Endothelial cell of umbilical vein (primary cell): ENCODE results near the gene GALNT2. TPM values are rescaled to one million over a fixed set of nuclear protein-coding genes. Genes with fewer than 3 reads are reported as not detected.

Source experiments
- BruUV-seq: library from RNA; stranded (reverse); fragments of 400-500 nt; replicated peaks from 2 replicates; lab custom pipeline; 2021; lab: Mats Ljungman, UMichigan
- CTCF ChIA-PET: fragments of 300-600, 350-600 bp; sonication (Branson Sonifier 250); formaldehyde crosslinking; loops from one replicate; lab custom pipeline; 2021; ENCODE audit warnings: antibody characterized with exemption, inconsistent platforms; lab: Charles Lee
- POLR2A ChIA-PET: fragments of 300-600, 350-600 bp; sonication (Branson Sonifier 250); formaldehyde crosslinking; loops from one replicate; lab custom pipeline; 2021; ENCODE audit warnings: antibody characterized with exemption, inconsistent platforms; lab: Charles Lee
- DNase-seq: peaks from one replicate; pipeline ENCODE4 v3.0.0-alpha.2; 2011; ENCODE audit warnings: low read depth, low spot score
- FAIRE-seq: peaks from 2 replicates; lab custom pipeline; 2011; peaks lifted over from hg19 to GRCh38; lab: Jason Lieb, UNC
- H2AFZ ChIP-seq: 2 replicates; pipeline ENCODE4 v1.6.0; 2012; ENCODE audit warnings: low read depth, low read length, control low read depth, inconsistent platforms
- H3K27ac ChIP-seq: 2 replicates; pipeline ENCODE4 v1.5.1; 2011; ENCODE audit warnings: low read depth, mild to moderate bottlenecking, control low read depth, low read length, moderate library complexity; ENCODE audit not compliant: insufficient read depth
- H3K27me3 ChIP-seq, 2 experiments: 2 replicates each; pipeline versions ENCODE4 v1.6.0 to v1.6.1; 2011; ENCODE audit warnings: low read length in 2 of 2, mixed read lengths in 1 of 2; ENCODE audit not compliant: control insufficient read depth in 2 of 2, insufficient read depth in 2 of 2
- H3K36me3 ChIP-seq, 2 experiments: 2 replicates in 1 of 2; 3 replicates in 1 of 2; pipeline ENCODE4 v1.5.1; 2011; ENCODE audit warnings: low read length in 2 of 2, mild to moderate bottlenecking in 1 of 2, moderate library complexity in 1 of 2; ENCODE audit not compliant: control insufficient read depth in 2 of 2, insufficient read depth in 2 of 2; ENCODE audit errors: extremely low read depth in 1 of 2
- H3K4me1 ChIP-seq: 3 replicates; pipeline ENCODE4 v1.5.1; 2011; ENCODE audit warnings: mild to moderate bottlenecking, low read length; ENCODE audit not compliant: control insufficient read depth, insufficient read depth; ENCODE audit errors: extremely low read depth
- H3K4me2 ChIP-seq: 2 replicates; pipeline ENCODE4 v1.6.1; 2011; ENCODE audit warnings: low read length, control low read depth, mixed read lengths; ENCODE audit not compliant: insufficient read depth
- H3K4me3 ChIP-seq, 3 experiments: fragments of 200-600 bp in 1 of 3; sonication (generic), shearing (Covaris generic) in 1 of 3; replicated peaks in 1 of 3; 2 replicates each; pipeline ENCODE4 v1.5.1; 2011 to 2016; ENCODE audit warnings: control low read depth in 3 of 3, low read length in 3 of 3, mild to moderate bottlenecking in 2 of 3, inconsistent platforms in 1 of 3, low read depth in 1 of 3, moderate library complexity in 1 of 3; ENCODE audit not compliant: insufficient read depth in 1 of 3
- H3K79me2 ChIP-seq: 2 replicates; pipeline ENCODE4 v1.6.0; 2012; ENCODE audit warnings: low read length, inconsistent platforms; ENCODE audit not compliant: control insufficient read depth, insufficient read depth
- H3K9ac ChIP-seq: replicated peaks from 2 replicates; pipeline ENCODE3; 2011; ENCODE audit warnings: low read length, control low read depth; ENCODE audit not compliant: insufficient read depth; ENCODE audit errors: extremely low read depth
- H3K9me1 ChIP-seq: replicated peaks from 3 replicates; pipeline ENCODE4 v1.6.0; 2011; ENCODE audit warnings: mild to moderate bottlenecking, low read length; ENCODE audit not compliant: control insufficient read depth, insufficient read depth; ENCODE audit errors: extremely low read depth
- H3K9me3 ChIP-seq: replicated peaks from 2 replicates; pipeline ENCODE4 v1.5.1; 2012; ENCODE audit warnings: low read length, inconsistent platforms; ENCODE audit not compliant: control insufficient read depth, insufficient read depth
- H4K20me1 ChIP-seq: replicated peaks from 2 replicates; pipeline ENCODE3; 2011; ENCODE audit warnings: mild to moderate bottlenecking, low read length; ENCODE audit not compliant: control insufficient read depth, insufficient read depth; ENCODE audit errors: extremely low read depth
- GATA2 ChIP-seq: IDR thresholded peaks from 2 replicates; pipeline ENCODE4 v1.7.0; 2011; ENCODE audit warnings: low read depth, mild to moderate bottlenecking, moderate library complexity, mixed read lengths, low read length; ENCODE audit not compliant: insufficient read length, insufficient read depth
- POLR2AphosphoS5 ChIP-seq: IDR thresholded peaks from 2 replicates; pipeline ENCODE4 v1.6.1; 2012; ENCODE audit warnings: low read depth, mild to moderate bottlenecking, control low read depth, low read length, moderate library complexity; ENCODE audit not compliant: insufficient read depth
- dilution Hi-C: fragments of 300-500 bp; cut with MboI; formaldehyde crosslinking; loops from one replicate; pipeline ENCODE4 v1.15.0; 2019; ENCODE audit warnings: low sequenced_read_pairs; ENCODE audit not compliant: extremely low pct_ligation_motif_present
- intact Hi-C: fragments of 100-400 bp; cut with micrococcal nuclease; formaldehyde crosslinking; loops from one replicate; pipeline ENCODE4 v1.10.0; 2022
- polyA plus RNA-seq, 4 experiments: library from polyadenylated mRNA; depleted of rRNA in 3 of 4; stranded (reverse) in 3 of 4; unstranded in 1 of 4; fragments of >200 nt; gene quantifications; 2 replicates each; pipeline versions ENCODE4 v1.2.1 to v1.2.3, GENCODE V29; 2011 to 2012; ENCODE audit warnings: missing spikeins in 1 of 4
- total RNA-seq: library from RNA; stranded (reverse); gene quantifications from 2 replicates; pipeline ENCODE4 v1.2.3, GENCODE V29; 2021
- TF ChIP-seq, protein P1 (sequence below): IDR thresholded peaks from 2 replicates; pipeline ENCODE4 v1.6.1; 2011; ENCODE audit not compliant: insufficient read depth, insufficient read length

Gene GALNT2
- total and polyA plus RNA-seq, 2 donors (not counting 3 experiments of a cell fraction or from before 2014, with no cell fraction given), result 56.3 to 77.5 TPM

DNA sequence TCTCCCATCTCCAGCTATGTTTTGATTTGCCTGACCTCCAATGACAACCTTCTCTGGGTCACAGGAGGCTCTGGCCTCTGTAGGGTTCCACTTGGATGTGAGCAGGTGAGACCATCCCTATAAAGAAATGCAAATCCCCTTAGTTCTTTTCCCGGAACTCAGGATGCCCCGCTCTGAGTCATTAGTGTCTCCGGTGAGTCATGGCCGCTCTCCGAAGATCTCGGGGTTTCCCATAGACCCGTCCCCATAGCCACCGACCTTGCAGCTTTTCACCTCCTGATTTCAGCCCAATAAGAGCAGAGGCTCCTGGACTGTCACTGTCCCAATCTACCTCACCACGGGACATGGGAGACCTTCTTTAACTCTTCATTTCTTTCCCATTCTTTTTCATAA is 260.9 kb downstream of the GALNT2 start:
- no peak for DNase-seq
- Histone ChIP-seq H3K4me3 (no peak overlapping the region), H4K20me1 (no peaks in the 10 kb centered on the region), H3K36me3 (no peaks in the 10 kb centered on the region), H3K9me3 (no peaks in the 10 kb centered on the region), H3K4me1 (no peaks in the 10 kb centered on the region), H3K9me1 (no peaks in the 10 kb centered on the region), H2AFZ (no peak overlapping the region), H3K79me2 (no peaks in the 10 kb centered on the region), H3K4me2 (no peak overlapping the region), H3K9ac (no peak overlapping the region), H3K27me3 (no peaks in the 10 kb centered on the region), H3K27ac (no peak overlapping the region)
- ChIA-PET POLR2A (no interaction called here), CTCF (no interaction called here)
- intact Hi-C loops (no loop called here), dilution Hi-C loops (no loop called here)
- TF ChIP-seq GATA2, result no peak
- BruUV-seq, result no TSS peak
- FAIRE-seq, result no peak

DNA sequence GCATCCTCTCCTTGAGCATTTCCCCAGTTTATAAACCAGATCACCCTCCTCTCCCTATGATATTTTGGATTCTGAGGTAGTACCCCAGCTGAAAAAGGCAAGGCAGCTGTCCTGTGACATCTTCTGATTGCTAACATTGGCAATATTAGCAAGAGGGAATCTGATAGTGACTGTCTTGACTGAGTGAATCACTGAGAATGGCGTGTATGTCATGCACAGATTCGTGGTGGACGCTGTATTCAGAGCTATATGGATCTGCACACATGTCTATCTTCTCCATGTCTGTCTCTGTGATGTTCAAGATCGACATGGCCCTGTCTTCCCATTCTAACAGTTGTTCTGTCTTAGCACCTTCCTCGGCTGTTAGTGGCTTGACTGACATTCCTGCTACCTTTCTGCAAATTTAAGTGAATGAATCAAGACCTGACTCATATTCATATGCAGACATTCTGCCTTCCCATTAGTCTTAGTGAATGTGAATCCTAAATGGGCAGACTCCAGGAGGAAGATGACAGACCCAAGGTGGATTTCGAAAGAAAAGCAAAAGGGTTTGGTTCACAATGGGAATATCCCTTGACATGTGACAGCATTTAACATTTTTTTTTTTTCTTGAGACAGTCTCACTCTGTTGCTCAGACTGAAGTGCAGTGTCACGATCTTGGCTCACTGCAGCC is 261.4 kb downstream of the GALNT2 start:
- no peak for DNase-seq
- Histone ChIP-seq H3K4me3 (no peak overlapping the region), H2AFZ (no peak overlapping the region), H3K79me2 (no peaks in the 10 kb centered on the region), H3K36me3 (no peaks in the 10 kb centered on the region), H3K9me1 (no peaks in the 10 kb centered on the region), H3K27me3 (no peaks in the 10 kb centered on the region), H3K4me1 (no peaks in the 10 kb centered on the region), H3K4me2 (no peak overlapping the region), H3K9ac (no peak overlapping the region), H3K27ac (no peak overlapping the region), H3K9me3 (no peaks in the 10 kb centered on the region), H4K20me1 (no peaks in the 10 kb centered on the region)
- FAIRE-seq, result no peak
- intact Hi-C loops (no loop called here), dilution Hi-C loops (no loop called here)
- ChIA-PET POLR2A (no interaction called here), CTCF (no interaction called here)
- TF ChIP-seq, protein P1, sequence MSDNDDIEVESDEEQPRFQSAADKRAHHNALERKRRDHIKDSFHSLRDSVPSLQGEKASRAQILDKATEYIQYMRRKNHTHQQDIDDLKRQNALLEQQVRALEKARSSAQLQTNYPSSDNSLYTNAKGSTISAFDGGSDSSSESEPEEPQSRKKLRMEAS, result no peak
- no peak for TF ChIP-seq POLR2AphosphoS5
- BruUV-seq, result no TSS peak
